Measurements from ENCODE around the gene CCL27.
A peak's percentile ranks its signal among the peaks of the same experiment; 100 is the strongest.

CCL27 gene

DNA sequence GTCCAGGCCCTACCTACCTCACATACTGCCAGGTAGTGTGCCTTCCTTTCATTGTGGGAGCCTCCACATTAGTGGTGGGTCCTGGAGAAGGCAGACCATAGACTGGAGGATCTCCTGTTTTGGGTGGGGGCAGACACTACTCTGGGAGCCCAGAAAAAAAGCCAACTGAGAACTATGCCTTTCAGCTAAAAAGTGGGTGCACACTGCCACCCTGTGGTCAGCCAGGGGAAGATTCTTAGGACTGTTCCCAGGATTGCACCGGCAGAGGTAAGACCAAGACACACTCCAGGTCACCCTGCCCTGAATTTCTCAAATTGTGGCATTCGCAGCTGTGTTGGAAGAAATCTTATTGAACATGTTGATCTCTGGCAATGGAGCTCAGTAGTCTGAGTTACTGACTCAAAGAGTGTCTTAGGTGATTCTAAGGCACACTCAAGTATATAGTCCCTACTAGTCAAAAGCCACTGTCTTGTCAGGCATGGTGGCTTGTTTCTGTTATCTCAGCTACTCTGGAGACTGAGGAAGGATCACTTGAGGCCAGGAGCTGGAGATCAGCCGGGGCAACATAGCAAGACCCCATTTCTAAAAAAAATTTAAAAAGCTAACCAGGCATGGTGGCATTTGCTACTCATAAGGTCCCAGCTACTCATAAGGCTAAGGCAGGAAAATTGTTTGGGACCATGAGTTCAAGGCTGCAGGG is 28.5 kb downstream of the CCL27 start:
- TF ChIP-seq, protein P1, sequence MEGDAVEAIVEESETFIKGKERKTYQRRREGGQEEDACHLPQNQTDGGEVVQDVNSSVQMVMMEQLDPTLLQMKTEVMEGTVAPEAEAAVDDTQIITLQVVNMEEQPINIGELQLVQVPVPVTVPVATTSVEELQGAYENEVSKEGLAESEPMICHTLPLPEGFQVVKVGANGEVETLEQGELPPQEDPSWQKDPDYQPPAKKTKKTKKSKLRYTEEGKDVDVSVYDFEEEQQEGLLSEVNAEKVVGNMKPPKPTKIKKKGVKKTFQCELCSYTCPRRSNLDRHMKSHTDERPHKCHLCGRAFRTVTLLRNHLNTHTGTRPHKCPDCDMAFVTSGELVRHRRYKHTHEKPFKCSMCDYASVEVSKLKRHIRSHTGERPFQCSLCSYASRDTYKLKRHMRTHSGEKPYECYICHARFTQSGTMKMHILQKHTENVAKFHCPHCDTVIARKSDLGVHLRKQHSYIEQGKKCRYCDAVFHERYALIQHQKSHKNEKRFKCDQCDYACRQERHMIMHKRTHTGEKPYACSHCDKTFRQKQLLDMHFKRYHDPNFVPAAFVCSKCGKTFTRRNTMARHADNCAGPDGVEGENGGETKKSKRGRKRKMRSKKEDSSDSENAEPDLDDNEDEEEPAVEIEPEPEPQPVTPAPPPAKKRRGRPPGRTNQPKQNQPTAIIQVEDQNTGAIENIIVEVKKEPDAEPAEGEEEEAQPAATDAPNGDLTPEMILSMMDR (IDR thresholded peaks at IDR 0.05) = peak; percentile 73
- no peak for DNase-seq (ENCODE audit: low spot score)
- H3K4me3 ChIP-seq = no peak overlapping the region
- H3K27ac ChIP-seq = no peak overlapping the region

DNA sequence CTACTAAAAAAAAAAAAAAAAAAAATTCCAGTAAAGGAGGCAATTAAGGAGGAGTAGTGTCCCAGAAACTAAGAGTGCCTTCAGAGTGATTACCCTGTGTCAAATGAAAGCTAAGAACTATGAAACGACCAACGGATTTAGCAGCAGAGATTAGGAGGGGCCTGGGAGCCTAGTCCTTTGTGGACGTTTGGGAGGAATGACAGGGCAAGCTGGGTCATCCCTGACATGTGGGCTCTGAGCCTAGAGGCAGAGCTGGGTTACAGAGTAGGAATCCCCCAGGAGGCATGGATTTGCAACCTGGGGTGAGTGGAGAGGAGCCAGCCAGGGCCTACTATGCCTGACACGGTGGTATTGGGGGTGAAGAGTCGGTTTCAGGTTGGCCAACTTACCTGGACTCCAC is 29.3 kb downstream of the CCL27 start:
- TF ChIP-seq, protein P1 (IDR thresholded peaks at IDR 0.05) = no peak
- DNase-seq (ENCODE audit: low spot score) = no peak
- no peak overlapping the region for H3K27ac ChIP-seq
- H3K4me3 ChIP-seq = no peak overlapping the region

DNA sequence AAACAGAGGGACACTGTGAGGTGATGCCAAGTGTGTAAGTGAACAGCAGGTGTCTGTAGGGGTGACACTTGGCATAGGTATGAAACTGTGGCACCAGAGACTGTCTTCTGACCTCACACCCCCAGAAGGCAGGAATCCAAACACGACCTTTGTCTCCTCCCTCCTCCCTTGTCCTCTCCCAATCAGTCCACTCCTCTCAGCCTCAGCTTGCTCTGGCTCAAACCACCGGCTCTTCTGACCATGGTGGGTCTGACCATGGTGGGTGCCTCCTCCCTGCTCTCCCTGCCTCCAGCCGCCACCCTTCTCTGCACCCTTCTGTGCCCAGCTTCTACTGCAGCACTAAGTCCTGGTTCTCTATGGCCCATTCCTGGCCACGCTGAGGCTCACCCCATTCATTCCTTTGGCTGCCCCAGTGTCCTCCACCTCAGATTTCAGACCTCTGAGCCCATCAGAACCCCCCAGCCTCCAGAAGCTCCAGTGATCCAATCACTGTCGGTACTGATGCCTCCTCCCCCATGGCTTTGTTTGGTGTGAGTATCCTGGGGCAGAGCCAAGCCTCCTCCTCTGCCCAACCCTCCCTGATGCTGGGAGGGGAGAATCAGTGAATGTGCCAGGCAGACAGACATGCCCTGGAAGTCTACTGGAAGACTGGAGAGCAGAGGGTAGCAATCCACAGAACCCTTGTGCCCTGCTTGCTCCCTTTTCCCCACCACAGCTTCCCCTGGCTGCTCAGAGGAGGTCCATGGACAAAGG is 31.9 kb downstream of the CCL27 start:
- TF ChIP-seq, protein P1 (IDR thresholded peaks at IDR 0.05) = no peak
- Histone ChIP-seq H3K4me3 (no peak overlapping the region), H3K27ac (no peak overlapping the region)
- DNase-seq (ENCODE audit: low spot score) = no peak

DNA sequence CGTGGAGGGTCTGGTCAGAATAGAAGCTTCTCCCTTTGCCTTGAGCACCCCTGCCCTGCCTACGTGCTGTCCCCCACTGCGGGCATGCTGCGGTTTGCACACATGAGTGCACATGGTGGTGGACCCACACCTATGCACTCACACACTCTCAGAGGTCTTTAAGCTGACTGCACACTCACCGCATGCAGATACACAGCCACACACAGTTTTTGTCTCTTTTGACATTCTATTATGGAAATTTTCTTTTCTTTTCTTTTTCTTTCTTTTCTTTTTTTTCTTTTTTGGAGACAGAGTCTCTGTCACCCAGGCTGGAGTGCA is 33.0 kb downstream of the CCL27 start:
- Histone ChIP-seq H3K27ac (no peak overlapping the region), H3K4me3 (peak overlapping the region; percentile 75)
- DNase-seq (ENCODE audit: low spot score) = no peak
- TF ChIP-seq, protein P1 (IDR thresholded peaks at IDR 0.05) = no peak

DNA sequence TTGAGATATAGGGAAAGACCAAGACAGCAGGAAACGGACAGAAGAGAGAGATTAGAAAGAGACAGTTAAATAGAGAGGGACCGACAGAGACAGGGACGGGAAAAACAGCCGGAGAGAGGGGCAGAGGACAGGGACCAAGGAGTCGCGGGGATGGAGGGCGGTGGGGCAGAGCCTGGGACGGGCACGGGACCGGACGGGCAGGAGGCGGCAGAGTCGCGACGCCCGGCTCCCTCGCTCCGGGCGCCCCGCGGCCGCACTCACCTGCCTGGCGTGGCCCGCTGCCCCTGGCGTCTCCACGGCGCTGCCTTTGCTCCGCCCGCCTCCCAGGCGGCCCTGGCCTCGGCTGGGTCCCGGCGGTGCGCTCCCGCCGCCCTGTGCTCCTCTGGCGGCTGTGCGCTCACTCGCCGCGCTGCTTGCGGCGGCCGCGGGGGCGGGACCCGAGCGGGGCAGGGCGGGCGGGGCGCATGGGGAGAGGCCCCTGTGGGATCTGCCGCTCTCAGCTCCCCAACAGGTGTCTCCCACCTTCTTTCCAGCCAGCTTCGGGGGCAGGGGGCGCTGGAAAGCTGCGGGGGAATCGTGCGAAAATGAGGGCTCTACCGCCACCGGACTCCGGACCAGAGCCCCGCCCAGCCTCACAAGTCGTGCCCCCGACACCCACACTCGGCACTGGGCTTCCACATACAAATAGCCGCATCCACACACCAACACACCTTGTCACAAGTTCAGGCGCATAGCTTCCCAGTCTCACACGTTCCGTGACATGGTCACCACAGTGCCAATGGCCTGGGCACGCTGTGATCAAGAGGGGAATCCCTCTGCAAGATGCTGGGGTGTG is 33.6 kb downstream of the CCL27 start, which contains the start of gene ARID3C:
Gene ARID3C (minus strand): TSS at position 411 of the 835 bp plus-strand sequence. CDS start 1,052 bp downstream, outside the sequence.
- H3K4me3 ChIP-seq = peak within 1 kb of the TSS; percentile 75
- DNase-seq (ENCODE audit: low spot score) = no peak
- TF ChIP-seq, protein P1 (IDR thresholded peaks at IDR 0.05) = no peak
- no peak within 1 kb of the TSS for H3K27ac ChIP-seq

DNA sequence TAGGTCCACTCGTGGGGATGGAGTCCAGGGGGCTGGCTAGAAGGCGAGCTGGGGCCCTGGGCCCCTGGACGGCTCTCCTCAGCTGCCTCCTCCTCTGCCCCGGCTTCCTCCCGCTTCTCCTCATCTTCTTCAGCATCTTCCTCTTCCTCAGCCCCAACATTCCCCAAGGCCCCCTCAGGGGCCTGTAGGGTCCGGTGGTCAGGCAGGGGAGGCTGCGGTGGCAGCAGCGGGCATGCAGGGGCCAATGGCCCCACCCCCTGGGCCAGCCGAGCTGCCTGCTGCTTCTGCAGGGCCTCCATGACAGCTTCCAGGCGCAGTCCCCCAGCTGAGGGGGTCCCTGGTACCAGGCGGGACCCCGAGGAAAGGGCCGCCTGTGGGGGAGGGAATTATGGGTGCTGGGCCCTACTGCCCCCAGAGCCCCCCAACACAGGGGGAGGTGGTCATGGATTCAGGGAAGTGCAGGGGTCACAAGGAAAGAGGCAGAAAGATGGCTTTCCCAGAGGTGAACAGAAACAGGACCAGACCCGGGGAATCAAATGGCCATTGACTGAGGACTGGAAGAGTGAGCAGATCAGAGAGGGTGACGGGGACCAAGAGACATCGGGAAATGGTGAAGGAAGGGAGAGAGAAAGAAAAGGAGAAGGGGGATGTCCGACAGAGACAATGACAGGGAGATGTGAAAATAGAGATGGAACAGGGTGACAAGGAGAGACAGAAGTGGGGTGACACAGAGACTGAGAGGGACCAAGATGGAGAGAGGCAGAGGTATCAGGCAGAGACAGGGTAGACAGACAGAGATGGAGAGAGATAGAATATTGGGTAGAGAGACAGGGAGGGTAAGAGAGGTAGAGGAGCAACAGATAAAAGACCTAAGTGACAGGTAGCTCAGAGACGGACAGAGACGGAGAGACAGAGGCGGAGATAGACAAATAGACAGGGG is 34.5 kb downstream of the CCL27 start:
- TF ChIP-seq, protein P1 (IDR thresholded peaks at IDR 0.05) = no peak
- Histone ChIP-seq H3K4me3 (peak overlapping the region; percentile 75), H3K27ac (no peak overlapping the region)
- DNase-seq (ENCODE audit: low spot score) = no peak
